Prostate gland (tissue), 2 donors: ENCODE data around the gene RHOT2.

Experiments used
- CTCF ChIP-seq, 4 experiments: fragments of 200-600 bp in 2 of 4; fragments of 450-650 bp in 2 of 4; sonication (generic) in 2 of 4; IDR thresholded peaks; 1 replicate in 3 of 4; 2 replicates in 1 of 4; pipeline ENCODE4 v1.5.1; 2016 to 2019; ENCODE audit warnings: antibody characterized with exemption in 4 of 4, mild to moderate bottlenecking in 2 of 4, moderate library complexity in 2 of 4
- POLR2A ChIP-seq: fragments of 450-650 bp; IDR thresholded peaks from one replicate; pipeline ENCODE4 v1.6.1; 2016; ENCODE audit warnings: antibody characterized with exemption, mild to moderate bottlenecking

GRCh38 chr16:676565-676902 lies 8.6 kb downstream of the RHOT2 start:
- no peak for TF ChIP-seq CTCF (IDR thresholded peaks at IDR 0.05)
- TF ChIP-seq POLR2A = no peak
